Measurements from ENCODE around the gene SLC45A1.

SLC45A1 gene

GRCh38 chr1:8343464-8344001 is 25.6 kb downstream of the SLC45A1 start:
- Histone ChIP-seq H3K4me3 (ENCODE audit: low read length in 2 of 2) (peak overlapping the region in 1 of 2 donors; percentile 25), H4K91ac (ENCODE audit: low read depth, low read length, poor library complexity) (no peak overlapping the region), H3K18ac (ENCODE audit: low read length) (peak overlapping the region; percentile 52), H2BK120ac (ENCODE audit: low read depth, low read length) (no peak overlapping the region), H2AK5ac (ENCODE audit: low read depth, low read length) (peak overlapping the region; percentile 53), H3K4ac (ENCODE audit: low read length) (no peak overlapping the region), H2BK12ac (ENCODE audit: low read length) (peak overlapping the region; percentile 34), H3K4me1 (ENCODE audit: control insufficient read depth in 2 of 2, insufficient read depth in 1 of 2, low read depth in 1 of 2, low read length in 2 of 2) (peaks cover 0 to 3% of the 10 kb centered on the region in 2 donors), H4K8ac (ENCODE audit: low read depth, low read length) (no peak overlapping the region), H2AFZ (ENCODE audit: low read length) (peak overlapping the region; percentile 67), H2BK15ac (ENCODE audit: low read length) (peak overlapping the region; percentile 55), H3K79me1 (ENCODE audit: low read depth, low read length) (no peaks in the 10 kb centered on the region), H2BK5ac (ENCODE audit: low read length) (no peak overlapping the region), H3K4me2 (ENCODE audit: insufficient read depth, low read length, poor library complexity, severe bottlenecking) (no peak overlapping the region), H3K23ac (ENCODE audit: low read depth, low read length, poor library complexity) (peak overlapping the region; percentile 52), H3K9me3 (replicated peaks in 1 of 2; ENCODE audit: control insufficient read depth in 2 of 2, insufficient read depth in 1 of 2, low read depth in 1 of 2, low read length in 2 of 2) (peaks cover 0 to 1% of the 10 kb centered on the region in 2 donors), H3K9ac (ENCODE audit: low read depth, low read length, poor library complexity) (no peak overlapping the region), H3K27ac (replicated peaks; ENCODE audit: low read length) (no peak overlapping the region), H3K14ac (ENCODE audit: low read length) (no peak overlapping the region), H3K36me3 (replicated peaks in 1 of 2; ENCODE audit: control insufficient read depth in 2 of 2, insufficient read depth in 2 of 2, low read length in 2 of 2) (no peaks in the 10 kb centered on the region), H3K27me3 (ENCODE audit: control insufficient read depth in 3 of 3, insufficient read depth in 3 of 3, low read depth in 1 of 3, low read length in 3 of 3) (no peaks in the 10 kb centered on the region)
- no peak for DNase-seq (ENCODE audit: low spot score)
- no CpG with 5 or more reads among the region's 32 CpGs for WGBS, 2 donors (ENCODE audit: extremely low coverage in 2 of 2, insufficient read length in 2 of 2, insufficient replicate concordance in 1 of 2)

DNA sequence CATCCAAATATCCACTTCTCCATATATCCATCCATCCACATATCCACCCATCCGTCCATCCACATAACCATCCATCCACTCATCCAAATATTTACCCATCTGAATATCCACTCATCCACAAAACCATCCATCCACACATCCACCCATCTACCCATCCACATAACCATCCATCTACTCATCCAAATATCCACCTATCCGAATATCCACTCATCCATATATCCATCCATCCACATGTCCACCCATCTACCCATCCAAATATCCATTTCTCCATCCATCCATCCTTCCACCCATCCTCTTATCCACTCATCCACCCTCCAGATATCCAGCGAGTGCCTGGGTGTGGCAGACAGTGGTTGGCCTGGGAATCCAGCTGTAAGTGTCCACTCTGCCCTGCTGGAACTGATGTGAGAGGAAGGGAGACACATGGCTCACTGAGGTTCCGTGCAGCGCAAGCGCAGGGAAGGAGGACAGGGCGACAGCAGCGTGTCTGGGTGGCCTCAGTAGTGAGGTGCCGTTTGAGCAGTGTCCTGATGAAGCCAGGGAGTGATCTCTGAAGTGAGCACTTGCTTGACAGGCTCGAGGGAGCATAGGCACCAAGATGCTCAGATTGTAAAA is 27.1 kb downstream of the SLC45A1 start:
- H2BK12ac ChIP-seq (ENCODE audit: low read length), result no peak overlapping the region
- peaks cover 0 to 1% of the 10 kb centered on the region in 2 donors for H3K9me3 ChIP-seq (replicated peaks in 1 of 2; ENCODE audit: control insufficient read depth in 2 of 2, insufficient read depth in 1 of 2, low read depth in 1 of 2, low read length in 2 of 2)
- 98% methylated on average over 2 of the region's 10 CpGs; no CpG with 5 or more reads in 1 of the 2 donors for WGBS, 2 donors (ENCODE audit: extremely low coverage in 2 of 2, insufficient read length in 2 of 2, insufficient replicate concordance in 1 of 2)

DNA sequence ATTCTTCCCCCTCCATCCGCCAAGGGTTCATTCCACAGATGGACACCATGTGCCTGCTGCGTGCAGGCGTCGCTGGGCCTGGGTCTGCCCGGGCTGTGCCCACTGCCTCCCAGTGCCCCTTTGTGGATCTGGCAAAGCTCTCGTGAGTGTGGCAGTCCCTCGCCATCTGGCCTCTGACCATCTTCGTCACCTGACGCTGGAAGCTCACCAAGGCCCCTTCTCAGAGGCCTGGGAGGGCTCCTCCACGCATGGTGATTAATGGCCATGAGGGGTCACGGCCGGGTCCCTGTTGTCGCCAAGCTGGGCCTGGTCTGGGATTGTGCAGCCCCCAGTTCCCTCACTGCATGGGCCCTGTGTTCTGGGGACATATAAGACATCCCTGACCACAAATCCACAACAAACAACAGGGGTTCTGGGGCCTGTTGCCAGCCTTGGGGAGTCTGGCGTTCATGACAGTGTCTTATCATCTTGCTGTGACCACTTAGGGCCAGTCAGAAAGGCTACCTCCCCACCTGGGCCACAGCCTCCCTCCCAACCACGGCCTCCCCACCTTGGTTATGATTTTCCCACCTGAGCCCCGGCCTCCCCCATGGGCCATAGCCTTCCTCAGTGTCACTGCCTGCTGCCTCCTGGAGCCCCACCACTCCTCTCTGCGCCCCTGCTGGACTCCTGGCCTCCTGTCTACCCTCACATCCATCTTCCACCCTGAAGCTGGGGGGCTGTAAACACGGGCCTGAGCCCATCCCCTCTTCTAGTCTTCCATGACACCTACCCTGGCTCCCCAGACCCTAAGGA is 27.9 kb downstream of the SLC45A1 start:
- Histone ChIP-seq H3K36me3 (replicated peaks in 1 of 2; ENCODE audit: control insufficient read depth in 2 of 2, insufficient read depth in 2 of 2, low read length in 2 of 2) (no peaks in the 10 kb centered on the region), H2AK5ac (ENCODE audit: low read depth, low read length) (peak overlapping the region; percentile 81), H2BK5ac (ENCODE audit: low read length) (no peak overlapping the region), H3K4me1 (ENCODE audit: control insufficient read depth in 2 of 2, insufficient read depth in 1 of 2, low read depth in 1 of 2, low read length in 2 of 2) (peaks cover 0 to 6% of the 10 kb centered on the region in 2 donors), H2AFZ (ENCODE audit: low read length) (no peak overlapping the region), H3K9me3 (replicated peaks in 1 of 2; ENCODE audit: control insufficient read depth in 2 of 2, insufficient read depth in 1 of 2, low read depth in 1 of 2, low read length in 2 of 2) (peaks cover 0 to 1% of the 10 kb centered on the region in 2 donors), H3K27me3 (ENCODE audit: control insufficient read depth in 3 of 3, insufficient read depth in 3 of 3, low read depth in 1 of 3, low read length in 3 of 3) (no peaks in the 10 kb centered on the region), H3K14ac (ENCODE audit: low read length) (no peak overlapping the region), H3K79me1 (ENCODE audit: low read depth, low read length) (peaks cover 3% of the 10 kb centered on the region), H3K4me2 (ENCODE audit: insufficient read depth, low read length, poor library complexity, severe bottlenecking) (no peak overlapping the region), H3K4ac (ENCODE audit: low read length) (no peak overlapping the region), H3K9ac (ENCODE audit: low read depth, low read length, poor library complexity) (peak overlapping the region; percentile 34), H4K8ac (ENCODE audit: low read depth, low read length) (no peak overlapping the region), H4K91ac (ENCODE audit: low read depth, low read length, poor library complexity) (no peak overlapping the region), H3K18ac (ENCODE audit: low read length) (peak overlapping the region; percentile 82), H2BK15ac (ENCODE audit: low read length) (peak overlapping the region; percentile 71), H2BK12ac (ENCODE audit: low read length) (no peak overlapping the region), H3K4me3 (ENCODE audit: low read length in 2 of 2) (no peak overlapping the region), H3K23ac (ENCODE audit: low read depth, low read length, poor library complexity) (peak overlapping the region; percentile 88), H2BK120ac (ENCODE audit: low read depth, low read length) (peak overlapping the region; percentile 42), H3K27ac (replicated peaks; ENCODE audit: low read length) (no peak overlapping the region)
- no peak for DNase-seq (ENCODE audit: low spot score)
- no CpG with 5 or more reads among the region's 18 CpGs for WGBS, 2 donors (ENCODE audit: extremely low coverage in 2 of 2, insufficient read length in 2 of 2, insufficient replicate concordance in 1 of 2)

More for the DNA sequence above, 27.1 kb downstream of the SLC45A1 start:
- Histone ChIP-seq H3K27me3 (ENCODE audit: control insufficient read depth in 3 of 3, insufficient read depth in 3 of 3, low read depth in 1 of 3, low read length in 3 of 3) (no peaks in the 10 kb centered on the region), H3K9ac (ENCODE audit: low read depth, low read length, poor library complexity) (no peak overlapping the region), H3K4me3 (ENCODE audit: low read length in 2 of 2) (peak overlapping the region in 1 of 2 donors; percentile 35), H4K8ac (ENCODE audit: low read depth, low read length) (no peak overlapping the region), H2BK120ac (ENCODE audit: low read depth, low read length) (no peak overlapping the region), H2BK15ac (ENCODE audit: low read length) (peak overlapping the region; percentile 23), H4K91ac (ENCODE audit: low read depth, low read length, poor library complexity) (no peak overlapping the region), H2AK5ac (ENCODE audit: low read depth, low read length) (no peak overlapping the region), H3K18ac (ENCODE audit: low read length) (peak overlapping the region; percentile 73), H3K27ac (replicated peaks; ENCODE audit: low read length) (no peak overlapping the region), H3K4me2 (ENCODE audit: insufficient read depth, low read length, poor library complexity, severe bottlenecking) (no peak overlapping the region), H3K14ac (ENCODE audit: low read length) (peak overlapping the region; percentile 94), H2AFZ (ENCODE audit: low read length) (no peak overlapping the region), H3K4me1 (ENCODE audit: control insufficient read depth in 2 of 2, insufficient read depth in 1 of 2, low read depth in 1 of 2, low read length in 2 of 2) (peaks cover 0 to 6% of the 10 kb centered on the region in 2 donors), H2BK5ac (ENCODE audit: low read length) (no peak overlapping the region), H3K4ac (ENCODE audit: low read length) (no peak overlapping the region), H3K79me1 (ENCODE audit: low read depth, low read length) (peaks cover 3% of the 10 kb centered on the region), H3K36me3 (replicated peaks in 1 of 2; ENCODE audit: control insufficient read depth in 2 of 2, insufficient read depth in 2 of 2, low read length in 2 of 2) (no peaks in the 10 kb centered on the region), H3K23ac (ENCODE audit: low read depth, low read length, poor library complexity) (no peak overlapping the region)
- no peak for DNase-seq (ENCODE audit: low spot score)

- no peak overlapping the region for H4K91ac ChIP-seq (ENCODE audit: low read depth, low read length, poor library complexity)
- no peak overlapping the region for H2BK15ac ChIP-seq (ENCODE audit: low read length)
- H3K27ac ChIP-seq (replicated peaks; ENCODE audit: low read length), result no peak overlapping the region
- no peak overlapping the region for H2BK12ac ChIP-seq (ENCODE audit: low read length)
- no peak overlapping the region for H4K8ac ChIP-seq (ENCODE audit: low read depth, low read length)
- H3K27me3 ChIP-seq (ENCODE audit: control insufficient read depth in 3 of 3, insufficient read depth in 3 of 3, low read depth in 1 of 3, low read length in 3 of 3), result no peaks in the 10 kb centered on the region
- WGBS, 2 donors (ENCODE audit: extremely low coverage in 2 of 2, insufficient read length in 2 of 2, insufficient replicate concordance in 1 of 2), result no CpG with 5 or more reads among the region's 15 CpGs
- H3K4me3 ChIP-seq (ENCODE audit: low read length in 2 of 2), result no peak overlapping the region
- no peaks in the 10 kb centered on the region for H3K9me3 ChIP-seq (replicated peaks in 1 of 2; ENCODE audit: control insufficient read depth in 2 of 2, insufficient read depth in 1 of 2, low read depth in 1 of 2, low read length in 2 of 2)
- peaks cover 2 to 8% of the 10 kb centered on the region in 2 donors for H3K36me3 ChIP-seq (replicated peaks in 1 of 2; ENCODE audit: control insufficient read depth in 2 of 2, insufficient read depth in 2 of 2, low read length in 2 of 2)
- peaks cover 0 to 9% of the 10 kb centered on the region in 2 donors for H3K4me1 ChIP-seq (ENCODE audit: control insufficient read depth in 2 of 2, insufficient read depth in 1 of 2, low read depth in 1 of 2, low read length in 2 of 2)
- peak overlapping the region; percentile 76 for H3K23ac ChIP-seq (ENCODE audit: low read depth, low read length, poor library complexity)
- H3K18ac ChIP-seq (ENCODE audit: low read length), result peak overlapping the region; percentile 5
- H2BK120ac ChIP-seq (ENCODE audit: low read depth, low read length), result no peak overlapping the region
- peaks cover 3% of the 10 kb centered on the region for H3K79me1 ChIP-seq (ENCODE audit: low read depth, low read length)
- no peak overlapping the region for H2AFZ ChIP-seq (ENCODE audit: low read length)
- H3K4ac ChIP-seq (ENCODE audit: low read length), result no peak overlapping the region
- no peak overlapping the region for H3K14ac ChIP-seq (ENCODE audit: low read length)
- H2BK5ac ChIP-seq (ENCODE audit: low read length), result no peak overlapping the region
- no peak overlapping the region for H2AK5ac ChIP-seq (ENCODE audit: low read depth, low read length)
- no peak overlapping the region for H3K4me2 ChIP-seq (ENCODE audit: insufficient read depth, low read length, poor library complexity, severe bottlenecking)
- DNase-seq (ENCODE audit: low spot score), result no peak
- H3K9ac ChIP-seq (ENCODE audit: low read depth, low read length, poor library complexity), result no peak overlapping the region
These were observed 29.7 kb downstream of the SLC45A1 start for GRCh38 chr1:8347635-8348034.

Measured in neuronal stem cell (in vitro differentiated cells).